EH (cell line): ENCODE measurements around the gene NAA25.

ENCODE experiments used
- DNase-seq: peaks from one replicate; pipeline ENCODE4 v3.0.0-alpha.2; 2015; ENCODE audit warnings: low read depth

NAA25 gene

DNA sequence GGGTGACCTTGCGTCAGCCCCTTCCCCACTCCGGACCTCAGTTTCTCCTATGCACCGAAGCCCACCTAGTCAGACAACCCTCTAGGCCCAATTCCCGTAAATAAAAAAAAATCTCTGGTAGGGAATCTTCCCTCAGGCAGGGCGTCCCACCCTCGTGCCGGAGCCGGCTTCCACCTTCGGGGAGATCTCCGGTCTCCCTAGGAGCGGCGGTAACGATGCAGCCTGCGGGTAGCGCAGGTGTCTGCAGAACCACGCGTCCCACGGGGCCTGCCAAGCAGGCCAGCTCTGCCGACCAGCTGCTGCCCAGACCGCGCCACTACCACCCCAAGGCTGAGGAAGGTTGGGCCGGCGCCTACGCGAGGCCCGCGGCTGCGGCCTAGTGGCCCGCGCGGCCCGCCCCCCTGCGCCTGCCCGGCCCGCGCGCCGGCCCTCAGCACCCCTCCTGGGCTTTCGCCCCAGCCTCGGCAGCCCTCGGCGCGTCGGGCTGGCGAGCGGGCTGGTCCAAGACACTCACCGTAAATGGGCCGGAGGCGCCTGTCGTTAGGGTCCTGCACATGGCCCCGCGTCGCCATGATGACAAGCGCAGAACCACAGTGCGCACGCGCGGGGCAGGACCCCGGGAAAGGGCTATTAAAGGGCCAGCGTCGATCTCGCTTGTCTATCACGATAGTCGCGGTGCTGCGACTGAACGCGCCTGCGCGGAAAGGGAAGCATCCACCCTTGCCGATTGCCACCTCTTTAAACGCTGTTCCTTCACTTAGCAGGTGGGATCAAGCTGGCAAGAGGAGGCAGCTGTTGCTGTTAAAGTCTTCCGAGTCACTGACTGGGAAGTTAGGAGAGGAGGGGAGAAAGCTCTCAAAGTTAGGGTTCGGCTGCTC is at the start of gene NAA25:
Gene NAA25, minus strand, starts transcription at position 582 of the 878 bp plus-strand sequence. Its CDS starts 10 bp downstream, at position 572.
- DNase-seq = peak; percentile 86

DNA sequence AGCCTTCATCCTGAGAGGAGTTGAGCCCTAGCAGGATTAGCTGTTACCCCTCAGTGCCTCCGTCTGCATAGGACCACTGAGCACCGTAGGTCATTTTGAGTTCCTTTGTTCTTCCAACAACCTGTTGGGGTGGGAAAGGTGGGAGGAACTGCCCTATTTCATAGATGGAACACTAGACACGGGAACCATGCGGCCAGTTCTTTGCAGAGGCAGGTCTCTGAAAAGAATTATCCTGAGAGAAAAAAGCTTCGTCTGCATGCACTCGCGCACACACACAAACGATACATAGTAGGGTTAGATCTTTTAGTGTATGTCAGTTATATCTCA is 45.3 kb upstream of the NAA25 start:
- DNase-seq = no peak

DNA sequence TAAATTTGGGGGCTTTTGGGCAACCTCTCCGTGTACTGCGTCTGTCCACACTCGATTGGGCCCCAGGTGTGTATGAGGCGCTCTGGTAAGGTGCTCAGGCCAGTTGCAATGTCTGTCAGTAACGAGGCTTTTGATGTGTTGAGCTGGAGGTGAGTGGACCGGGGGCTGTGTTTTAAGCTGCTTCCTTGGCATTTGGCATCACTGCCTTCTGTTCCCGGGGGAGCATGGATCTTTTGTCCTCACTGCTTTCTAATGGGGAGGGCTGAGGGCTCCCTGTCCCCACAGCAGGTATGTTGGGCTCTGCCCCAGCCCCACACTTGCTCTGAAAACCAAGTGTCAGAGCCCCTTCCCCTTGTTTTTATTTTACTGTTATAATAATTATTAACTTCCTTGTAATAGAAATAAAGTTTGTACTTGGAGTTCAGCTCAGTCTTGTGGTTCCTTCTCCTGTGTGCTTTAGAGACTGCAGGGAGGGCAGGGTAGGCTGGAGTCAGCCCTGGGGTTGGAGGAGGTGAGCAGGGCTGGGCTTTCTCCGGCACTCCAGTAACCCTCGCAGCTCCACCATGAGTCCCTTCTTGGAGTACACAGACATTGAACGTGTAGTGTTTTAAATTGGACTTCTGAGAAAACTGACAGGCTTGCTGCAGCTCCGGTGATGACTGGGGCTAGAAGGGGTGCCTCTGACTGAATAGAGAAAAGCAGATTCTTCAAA is 44.8 kb upstream of the NAA25 start:
- DNase-seq = no peak

DNA sequence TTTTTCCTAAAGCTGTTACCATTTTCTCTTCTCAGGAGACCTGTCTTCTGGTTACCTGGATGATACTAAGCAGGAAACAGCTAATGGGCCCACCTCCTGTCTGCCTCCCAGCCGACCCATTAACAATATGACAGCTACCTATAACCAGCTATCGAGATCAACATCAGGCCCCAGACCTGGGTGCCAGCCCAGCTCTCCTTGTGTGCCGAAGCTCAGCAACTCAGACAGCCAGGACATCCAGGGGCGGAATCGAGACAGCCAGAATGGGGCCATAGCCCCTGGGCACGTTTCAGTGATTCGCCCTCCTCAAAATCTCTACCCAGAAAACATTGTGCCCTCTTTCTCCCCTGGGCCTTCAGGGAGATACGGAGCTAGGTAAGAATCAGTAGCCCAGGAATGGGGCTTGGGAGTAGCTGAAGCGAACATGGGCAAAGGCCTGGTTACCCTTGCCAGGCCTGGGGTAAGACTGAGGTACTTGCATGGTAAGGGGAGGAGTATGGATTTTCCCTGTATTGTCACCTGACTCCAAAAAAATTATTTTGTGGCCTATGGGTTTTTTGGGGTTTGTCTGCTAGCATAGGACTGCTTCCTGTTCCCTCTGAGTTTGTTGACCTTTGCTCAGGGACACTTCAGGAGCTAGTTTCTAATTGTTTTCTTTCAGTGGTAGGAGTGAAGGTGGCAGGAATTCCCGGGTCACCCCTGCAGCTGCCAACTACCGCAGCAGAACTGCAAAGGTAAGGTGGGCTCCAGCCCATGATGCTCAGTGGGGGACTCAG is 43.4 kb upstream of the NAA25 start:
- DNase-seq = no peak

DNA sequence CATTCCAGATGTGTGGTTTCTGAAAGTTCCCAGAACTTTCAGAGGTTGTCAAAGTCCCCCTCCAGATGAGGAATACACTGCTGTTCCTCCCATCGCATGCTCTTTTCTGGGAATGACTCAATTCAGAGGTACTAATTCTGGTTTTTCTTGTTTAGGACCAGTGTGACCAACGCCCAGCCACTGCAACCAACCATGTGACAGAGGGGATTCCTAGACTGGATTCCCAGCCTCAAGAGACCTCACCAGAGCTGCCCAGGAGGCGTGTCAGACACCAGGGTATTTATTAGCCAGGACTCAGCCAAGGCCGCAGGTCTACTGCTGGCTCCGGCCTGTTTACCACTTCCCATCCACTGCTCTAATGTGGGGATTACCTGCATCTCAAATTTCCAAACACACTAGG is 41.0 kb upstream of the NAA25 start:
- DNase-seq = no peak

DNA sequence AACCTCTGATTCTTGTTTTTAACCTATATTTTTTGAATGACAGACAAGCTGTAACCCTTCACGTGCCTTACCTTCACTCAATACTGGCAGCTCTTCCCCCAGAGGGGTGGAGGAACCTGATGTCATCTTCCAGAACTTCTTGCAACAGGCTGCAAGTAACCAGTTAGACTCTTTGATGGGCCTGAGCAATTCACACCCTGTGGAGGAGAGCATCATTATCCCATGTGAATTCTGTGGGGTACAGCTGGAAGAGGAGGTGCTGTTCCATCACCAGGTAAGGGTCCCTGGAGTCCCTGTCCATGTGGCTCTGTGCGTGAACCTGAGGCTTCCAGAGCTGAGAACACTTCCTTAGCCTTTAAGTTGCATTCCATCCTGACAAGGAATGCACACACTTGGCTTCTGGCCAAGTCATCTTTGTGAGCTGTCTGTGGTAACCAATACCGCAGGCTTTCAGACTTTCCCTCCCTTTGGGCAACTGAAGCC is 39.5 kb upstream of the NAA25 start:
- peak; percentile 82 for DNase-seq

DNA sequence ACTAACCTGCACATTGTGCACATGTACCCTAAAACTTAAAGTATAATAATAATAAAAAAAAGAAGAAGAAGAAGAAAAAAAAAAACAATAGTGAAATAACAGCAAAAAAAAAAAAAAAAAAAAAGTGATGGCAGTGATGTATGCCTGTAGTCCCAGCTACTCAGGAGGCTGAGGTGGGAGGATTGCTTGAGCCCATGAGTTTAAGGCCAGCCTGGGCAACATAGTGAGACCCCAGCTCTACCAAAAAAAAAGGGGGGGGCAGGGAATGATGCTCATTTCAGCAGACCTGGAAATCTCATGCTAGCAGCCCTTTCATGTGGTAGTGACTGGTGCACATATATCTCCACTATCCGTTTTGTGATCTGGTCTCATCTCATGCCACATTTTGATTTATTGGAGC is 37.5 kb upstream of the NAA25 start:
- DNase-seq = no peak

DNA sequence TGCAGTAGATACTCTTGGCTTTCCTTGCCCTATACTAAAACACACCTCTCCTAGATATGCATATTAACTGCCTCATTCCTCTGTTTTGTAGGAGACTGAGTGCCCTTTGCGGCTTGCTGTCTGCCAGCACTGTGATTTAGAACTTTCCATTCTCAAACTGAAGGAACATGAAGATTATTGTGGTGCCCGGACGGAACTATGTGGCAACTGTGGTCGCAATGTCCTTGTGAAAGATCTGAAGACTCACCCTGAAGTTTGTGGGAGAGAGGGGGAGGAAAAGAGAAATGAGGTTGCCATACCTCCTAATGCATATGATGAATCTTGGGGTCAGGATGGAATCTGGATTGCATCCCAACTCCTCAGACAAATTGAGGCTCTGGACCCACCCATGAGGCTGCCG is 32.1 kb upstream of the NAA25 start:
- no peak for DNase-seq

DNA sequence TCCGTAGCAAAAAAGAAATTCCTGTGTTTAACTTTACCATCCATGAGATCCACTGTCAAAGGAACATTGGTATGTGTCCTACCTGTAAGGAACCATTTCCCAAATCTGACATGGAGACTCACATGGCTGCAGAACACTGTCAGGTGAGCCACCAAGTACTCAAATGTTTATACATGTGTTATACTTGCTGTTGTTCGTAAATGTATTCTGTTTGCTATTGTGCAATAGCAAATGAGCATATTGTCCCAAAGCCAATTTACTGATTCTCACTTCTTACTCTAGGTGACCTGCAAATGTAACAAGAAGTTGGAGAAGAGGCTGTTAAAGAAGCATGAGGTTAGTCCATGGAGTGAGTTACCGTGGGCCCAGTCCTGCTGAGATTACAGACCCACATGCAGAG is 26.1 kb upstream of the NAA25 start:
- no peak for DNase-seq

DNA sequence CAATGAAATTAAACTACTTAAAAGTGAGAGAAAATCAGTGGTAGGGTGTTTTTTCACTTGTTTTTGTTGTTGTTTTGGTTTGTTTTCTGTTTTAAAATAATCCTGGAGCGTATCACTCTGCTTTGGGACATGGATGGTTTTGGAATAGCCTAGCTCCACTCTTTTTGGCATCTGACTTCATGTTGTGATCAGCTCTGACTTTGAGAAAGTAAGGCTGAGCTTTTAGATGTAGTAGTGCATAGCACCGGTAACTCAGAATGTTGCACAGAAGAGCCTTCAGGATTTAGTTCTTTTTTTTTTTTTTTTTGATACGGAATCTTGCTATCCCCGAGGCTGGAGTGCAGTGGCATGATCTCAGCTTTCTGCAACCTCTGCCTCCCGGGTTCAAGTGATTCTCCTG is 24.8 kb upstream of the NAA25 start:
- DNase-seq = no peak

DNA sequence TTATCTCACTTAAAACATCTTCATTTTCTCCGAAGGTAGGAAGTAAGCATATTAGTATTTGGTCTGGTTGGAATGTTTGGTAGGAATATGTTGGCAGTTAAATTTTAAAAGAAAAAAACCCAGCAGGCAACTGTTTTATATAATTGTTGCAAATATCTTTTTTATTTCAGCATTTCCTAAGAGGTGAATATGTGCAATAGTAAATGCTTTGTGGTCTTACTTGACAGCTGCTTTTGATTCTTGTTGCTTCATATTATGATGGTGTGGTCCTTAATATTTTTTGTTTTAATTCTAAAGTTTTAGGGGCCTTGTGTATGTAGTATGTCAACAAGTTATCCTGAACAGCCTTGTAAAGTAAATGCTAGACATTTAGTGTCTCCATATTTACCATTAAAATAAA is 23.1 kb upstream of the NAA25 start:
- DNase-seq = no peak

DNA sequence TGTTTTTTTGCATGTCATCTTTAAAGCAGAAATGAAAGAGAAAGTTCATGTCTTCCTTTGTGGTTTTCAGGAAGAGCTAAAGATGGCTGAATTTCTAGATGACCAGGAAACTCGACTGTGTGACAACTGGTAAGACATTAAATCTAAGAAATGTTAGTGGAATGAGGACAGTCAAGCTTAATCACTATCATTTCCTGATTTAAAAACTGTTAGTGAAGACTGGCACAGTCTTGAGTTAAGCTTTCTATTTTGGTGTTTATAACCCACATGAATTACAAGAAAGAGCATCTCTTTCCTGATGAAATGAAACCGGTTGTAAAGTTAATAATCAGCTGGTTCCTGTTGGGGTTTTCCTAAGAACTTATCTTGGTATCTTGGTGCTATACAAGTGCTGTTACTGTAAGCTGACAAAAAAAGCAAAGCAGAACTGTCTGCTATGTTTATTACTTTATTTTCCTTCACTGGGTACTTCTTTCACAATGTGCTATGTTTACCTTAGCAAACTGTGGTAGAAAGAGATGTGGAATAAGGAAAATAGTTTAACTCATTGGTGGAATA is 21.9 kb upstream of the NAA25 start:
- peak; percentile 68 for DNase-seq

DNA sequence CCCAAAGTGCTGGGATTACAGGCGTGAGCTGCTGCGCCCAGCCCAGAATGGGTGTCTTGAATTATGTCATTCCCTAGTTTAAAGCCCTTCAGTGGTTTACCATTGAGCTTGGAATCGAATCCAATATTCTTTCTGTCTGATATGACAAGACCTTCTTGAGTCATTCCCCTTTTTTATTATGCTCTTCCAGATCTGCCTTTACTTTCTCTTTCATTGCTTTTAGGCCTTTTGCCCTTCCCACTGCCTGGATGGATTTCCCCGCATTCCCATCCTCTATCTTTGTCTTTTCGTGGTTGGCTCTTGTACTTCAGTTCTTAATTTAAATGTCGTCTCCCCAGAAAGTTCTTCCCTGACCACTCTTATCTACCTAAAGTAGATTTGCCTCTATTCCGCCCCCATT is 18.3 kb upstream of the NAA25 start:
- peak; percentile 39 for DNase-seq

DNA sequence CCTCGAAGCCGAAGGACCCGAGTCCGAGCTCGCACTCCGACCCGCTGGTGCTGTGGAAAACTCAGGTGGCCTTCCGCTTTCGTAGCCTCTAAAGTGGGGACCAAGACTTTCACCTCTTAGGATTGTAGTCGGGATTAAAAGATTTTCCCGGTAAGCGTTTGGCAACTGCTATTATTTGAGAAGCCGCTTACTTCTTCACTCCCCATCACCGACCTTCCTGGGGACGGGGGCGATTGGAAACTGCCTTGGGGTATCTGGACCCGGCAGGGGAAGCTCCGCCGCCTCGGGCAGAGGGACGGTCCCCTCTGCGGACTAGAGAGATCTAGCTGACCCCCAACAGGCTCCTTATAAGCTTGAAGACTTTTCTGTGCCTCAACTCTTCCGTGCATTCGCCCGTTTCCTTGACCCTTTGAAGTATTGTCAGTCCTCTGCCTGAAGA is 17.4 kb upstream of the NAA25 start:
- no peak for DNase-seq

DNA sequence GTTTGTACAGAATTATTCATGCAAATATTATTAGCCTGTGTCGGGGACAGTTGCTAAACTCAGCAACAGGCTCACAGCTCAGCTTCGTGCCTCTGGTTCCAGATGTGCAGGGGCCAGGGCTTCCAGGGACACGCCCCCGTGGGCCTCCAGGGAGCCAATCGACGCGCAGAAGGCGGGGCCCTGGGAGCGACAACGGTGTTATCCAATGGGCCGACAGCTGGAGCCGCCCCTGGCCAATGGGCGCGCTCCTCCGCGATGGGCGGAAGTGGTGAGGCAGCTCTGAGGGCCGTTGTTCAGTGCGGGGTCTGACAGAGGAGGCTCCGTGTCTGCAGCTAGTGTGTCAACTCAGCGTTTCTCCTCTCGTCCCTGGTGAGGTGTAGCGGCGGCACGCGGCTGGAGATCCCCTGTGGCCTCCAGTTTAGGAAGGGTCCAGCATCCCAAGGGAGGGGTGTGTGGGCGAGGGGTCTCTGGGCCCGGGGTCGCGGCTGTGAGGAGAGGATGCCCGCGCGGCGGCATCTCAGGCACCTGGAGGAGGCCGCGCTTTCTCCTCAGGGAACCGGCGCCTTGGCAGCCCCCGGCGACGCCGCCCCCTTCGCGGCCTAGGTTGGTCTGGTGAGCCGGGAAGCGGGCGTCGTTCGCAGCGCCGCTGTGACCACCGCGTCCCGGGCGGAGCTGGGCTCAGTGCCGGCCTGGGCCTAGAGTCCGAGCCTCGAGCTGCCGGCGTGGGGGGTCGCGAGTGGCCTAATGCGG is 16.8 kb upstream of the NAA25 start, which contains the start of gene TRAFD1:
Gene TRAFD1, plus strand, starts transcription at position 311 of the 750 bp plus-strand sequence. CDS start 4,963 bp downstream, outside the sequence.
- peak; percentile 96 for DNase-seq

DNA sequence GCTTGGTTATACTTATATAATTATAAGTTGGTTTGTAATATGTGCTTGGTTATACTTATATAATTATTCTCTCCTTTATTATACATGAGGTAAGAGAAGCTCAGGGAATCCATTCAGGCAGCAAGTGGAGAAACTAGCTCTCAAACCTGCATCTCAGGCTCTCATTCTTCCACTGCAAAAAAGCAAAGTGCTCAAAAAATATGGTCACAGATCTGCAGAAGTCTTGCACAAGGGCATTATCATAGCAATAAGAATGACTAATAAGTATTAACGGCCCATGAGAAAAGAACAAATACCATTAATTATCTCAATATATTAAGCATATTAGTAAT is 16.3 kb upstream of the NAA25 start:
- DNase-seq = no peak

DNA sequence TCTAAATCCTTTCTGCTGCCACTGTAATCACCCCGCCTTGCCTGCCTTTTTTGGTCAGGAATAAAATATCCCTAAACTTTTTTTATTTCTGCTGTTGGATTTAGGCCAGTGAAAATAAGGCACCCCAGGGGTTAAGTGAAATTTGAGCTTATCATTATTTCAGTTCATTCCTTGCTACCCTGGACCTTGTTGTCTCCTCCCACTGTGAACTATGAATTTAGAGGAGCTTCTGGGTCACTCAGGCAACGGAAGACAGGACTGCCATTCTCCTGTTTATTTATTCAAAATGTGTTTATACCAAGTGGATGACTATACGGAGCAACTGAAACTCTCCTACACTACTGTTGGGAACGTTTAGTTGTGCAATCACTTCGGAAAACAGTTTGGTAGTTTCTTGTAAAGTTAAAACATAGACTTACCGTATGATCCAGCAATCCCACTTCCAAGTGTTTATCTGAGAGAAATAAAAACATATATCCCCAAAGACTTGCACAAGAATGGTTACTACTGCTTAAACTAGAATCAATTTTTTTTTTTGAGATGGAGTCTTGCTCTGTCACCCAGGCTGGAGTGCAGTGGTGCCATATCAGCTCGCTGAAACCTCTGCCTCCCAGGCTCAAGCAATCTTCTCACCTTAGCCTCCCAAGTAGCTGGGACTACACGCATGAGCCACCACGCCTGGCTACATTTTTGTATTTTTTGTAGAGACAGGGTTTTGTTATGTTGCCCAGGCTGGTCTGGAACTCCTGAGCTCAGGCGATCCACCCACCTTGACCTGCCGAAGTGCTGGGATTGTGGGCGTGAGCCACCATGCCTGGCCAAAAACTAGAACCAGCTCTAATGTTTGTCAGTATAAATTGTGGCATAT is 14.5 kb upstream of the NAA25 start:
- DNase-seq = peak; percentile 92

DNA sequence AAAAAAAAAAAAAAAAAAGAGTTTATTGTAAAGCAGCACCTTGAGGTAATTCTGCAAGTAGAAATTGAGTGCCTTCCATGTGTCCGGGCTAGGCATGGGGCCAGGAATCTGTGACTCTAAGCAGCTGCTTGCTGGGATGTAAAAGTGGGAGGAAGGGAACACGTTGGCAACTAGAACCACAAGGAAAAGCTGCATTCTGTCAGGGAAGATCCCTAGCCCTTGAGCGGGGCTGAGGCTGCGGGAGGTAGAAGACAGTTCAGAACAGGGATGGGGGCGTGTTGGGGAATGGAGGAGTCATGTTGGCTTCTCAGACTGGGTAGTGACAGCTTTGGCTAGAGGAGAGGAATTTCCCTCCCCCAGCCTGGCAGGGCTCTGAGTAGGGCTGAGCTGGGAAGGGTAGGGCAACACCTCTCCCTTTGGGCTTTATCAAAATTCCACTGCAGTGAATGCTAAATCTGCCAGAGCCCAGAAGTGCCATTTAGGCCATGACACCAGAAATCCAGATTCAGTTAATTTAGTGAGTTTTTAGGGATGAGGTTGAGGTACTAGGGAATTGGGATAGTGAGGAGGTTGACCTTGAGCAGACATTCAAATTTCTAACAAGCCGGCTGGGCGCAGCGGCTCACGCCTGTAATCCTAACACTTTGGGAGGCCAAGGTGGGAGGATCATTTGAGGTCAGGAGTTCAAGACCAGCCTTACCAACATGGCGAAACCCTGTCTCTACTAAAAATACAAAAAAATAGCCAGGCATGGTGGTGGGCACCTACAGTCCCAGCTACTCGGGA is 13.4 kb upstream of the NAA25 start:
- DNase-seq = peak; percentile 93

DNA sequence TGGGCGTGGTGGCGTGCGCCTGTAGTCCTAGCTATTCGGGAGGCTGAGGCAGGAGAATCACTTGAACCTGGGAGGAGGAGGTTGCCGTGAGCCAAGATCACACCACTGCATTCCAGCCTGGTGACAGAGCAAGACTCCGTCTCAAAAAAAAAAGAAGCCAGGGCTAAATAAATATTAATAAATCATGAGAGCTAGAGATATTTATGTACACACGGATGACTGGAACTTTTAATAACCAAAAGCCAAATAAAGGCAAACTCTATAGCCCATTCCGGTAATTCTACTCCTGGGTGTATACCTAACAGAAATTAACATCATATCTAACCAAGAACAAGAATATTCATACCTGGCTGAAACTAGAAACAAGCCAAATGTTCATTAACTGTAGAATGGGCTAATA is 9.1 kb upstream of the NAA25 start:
- peak; percentile 45 for DNase-seq
